ENCODE results near the gene SPRED2. TPM values are rescaled to one million over a fixed set of nuclear protein-coding genes. Genes with fewer than 3 reads are reported as not detected.

SPRED2 gene
- total RNA-seq, 4 donors from 2014 or later = 13.7 to 25.3 (median 17.8) TPM

GRCh38 chr2:65282477-65283053 is 149.8 kb downstream of the SPRED2 start:
- no peak for TF ChIP-seq CTCF (IDR thresholded peaks at IDR 0.05; ENCODE audit: low read depth)

GRCh38 chr2:65281627-65282351 is 150.6 kb downstream of the SPRED2 start:
- TF ChIP-seq CTCF (IDR thresholded peaks at IDR 0.05; ENCODE audit: low read depth) = no peak

DNA sequence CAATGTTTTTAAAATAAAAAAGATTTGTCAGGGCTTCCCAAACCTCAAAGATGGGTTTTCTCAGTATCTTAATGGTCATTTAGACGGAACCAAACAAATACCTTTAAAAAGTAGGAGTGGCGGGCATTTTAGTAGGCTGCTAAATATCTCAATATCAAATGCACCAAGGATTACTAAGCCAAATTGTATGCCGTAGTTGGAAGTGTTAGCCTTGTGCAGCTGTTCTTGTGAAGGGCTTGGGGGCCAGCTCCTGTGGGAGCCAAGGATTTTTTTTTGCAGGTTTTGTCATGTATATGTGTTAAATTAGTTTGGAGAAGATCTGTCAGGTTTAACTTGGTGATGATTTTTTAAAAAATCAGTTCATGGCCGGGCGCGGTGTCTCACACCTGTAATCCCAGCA is 152.6 kb downstream of the SPRED2 start:
- TF ChIP-seq CTCF (IDR thresholded peaks at IDR 0.05; ENCODE audit: low read depth) = no peak

GRCh38 chr2:65278531-65278981 is 153.8 kb downstream of the SPRED2 start:
- no peak for TF ChIP-seq CTCF (IDR thresholded peaks at IDR 0.05; ENCODE audit: low read depth)

- TF ChIP-seq CTCF (IDR thresholded peaks at IDR 0.05; ENCODE audit: low read depth) = no peak
Measured at GRCh38 chr2:65277791-65278483, 154.5 kb downstream of the SPRED2 start.

GRCh38 chr2:65277118-65277517 is 155.3 kb downstream of the SPRED2 start:
- no peak for TF ChIP-seq CTCF (IDR thresholded peaks at IDR 0.05; ENCODE audit: low read depth)

DNA sequence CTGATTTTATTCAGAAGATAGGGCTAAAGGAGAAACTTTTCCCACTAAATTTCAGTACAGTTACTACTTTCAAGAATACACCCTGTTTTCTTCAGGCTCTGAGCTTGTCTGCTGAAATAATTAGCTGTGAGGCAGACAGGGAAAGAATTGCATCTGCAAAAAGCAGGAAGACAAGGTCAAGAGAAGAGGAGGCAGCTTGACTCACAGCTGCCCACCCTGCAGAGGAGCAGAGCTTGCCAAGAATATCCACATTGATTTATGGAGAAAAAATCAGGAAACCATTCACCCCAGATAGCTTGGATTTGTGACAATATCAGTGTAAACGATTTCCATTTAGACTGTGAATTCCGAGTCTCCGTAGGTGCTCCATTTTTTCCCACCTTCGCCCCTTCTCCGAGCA is 155.8 kb downstream of the SPRED2 start:
- TF ChIP-seq CTCF (IDR thresholded peaks at IDR 0.05; ENCODE audit: low read depth) = no peak

Data from subcutaneous adipose tissue (tissue), 4 donors.